G401 (cell line): ENCODE measurements around the gene CXCL14. TPM values are rescaled to one million over a fixed set of nuclear protein-coding genes. Genes with fewer than 3 reads are reported as not detected.

Experiments
- DNase-seq: peaks from one replicate; pipeline ENCODE4 v3.0.0-alpha.2; 2015; ENCODE audit warnings: low spot score
- in situ Hi-C: cut with HindIII; loops from 2 replicates; pipeline ENCODE4 v1.10.0; 2016; ENCODE audit warnings: low sequenced_read_pairs, mixed read lengths
- total RNA-seq: library from RNA; depleted of rRNA; stranded (reverse); fragments of >200 nt; shearing (Covaris generic); gene quantifications from 2 replicates; pipeline ENCODE4 v1.2.3, GENCODE V29; 2014

Gene CXCL14
- total RNA-seq, 1 experiment from 2014 or later: not detected

GRCh38 chr5:135553688-135554462 is 24.9 kb downstream of the CXCL14 start:
- in situ Hi-C loops: loop anchor here (5.0 to 25.0 kb wide), 3 partner anchors 92 to 293 kb away; no protein-coding TSS in a partner anchor
- DNase-seq: peak; percentile 20

DNA sequence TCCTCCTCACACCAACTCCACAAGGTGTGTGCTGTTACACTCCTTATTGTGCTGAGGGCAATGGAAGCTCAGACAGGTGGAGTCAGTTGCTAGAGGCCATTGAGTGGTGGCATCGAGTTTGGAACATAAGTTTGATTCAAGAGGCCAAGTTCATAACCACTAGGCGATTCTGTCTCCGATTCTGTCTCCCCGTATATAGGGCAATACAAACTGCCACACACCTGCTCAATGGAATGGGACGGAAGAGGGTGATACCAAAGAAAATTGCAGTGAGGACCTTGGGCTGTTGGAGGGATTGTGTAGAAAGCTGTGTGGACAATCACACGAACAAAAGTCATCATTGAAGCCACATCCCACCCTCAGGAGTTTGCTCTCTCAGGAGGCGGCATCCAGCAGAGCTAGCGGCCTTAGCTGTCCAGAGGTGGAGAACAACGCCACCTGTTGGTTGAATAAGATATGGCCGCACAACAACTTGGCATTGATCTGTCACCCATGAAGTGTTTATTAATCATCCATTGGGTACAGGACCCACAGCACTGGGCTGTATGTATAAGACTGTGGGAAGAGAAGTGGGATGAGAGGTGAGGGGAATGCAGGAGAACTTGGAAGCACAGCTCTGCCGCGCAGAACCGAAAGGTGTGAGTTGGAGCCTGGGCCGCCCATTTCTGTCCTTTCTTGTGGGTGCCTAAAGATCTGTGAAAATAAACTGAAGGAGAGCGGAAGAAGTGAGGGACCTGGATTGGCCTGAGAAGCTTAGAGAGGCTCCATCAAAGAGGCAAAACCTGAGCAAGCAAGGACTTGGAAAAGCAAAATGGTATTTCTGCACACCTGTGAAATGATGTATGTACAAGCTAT is 27.0 kb downstream of the CXCL14 start:
- peak; percentile 78 for DNase-seq
- in situ Hi-C loops: loop anchor here (5.0 to 25.0 kb wide), 3 partner anchors 90 to 295 kb away; no protein-coding TSS in a partner anchor

DNA sequence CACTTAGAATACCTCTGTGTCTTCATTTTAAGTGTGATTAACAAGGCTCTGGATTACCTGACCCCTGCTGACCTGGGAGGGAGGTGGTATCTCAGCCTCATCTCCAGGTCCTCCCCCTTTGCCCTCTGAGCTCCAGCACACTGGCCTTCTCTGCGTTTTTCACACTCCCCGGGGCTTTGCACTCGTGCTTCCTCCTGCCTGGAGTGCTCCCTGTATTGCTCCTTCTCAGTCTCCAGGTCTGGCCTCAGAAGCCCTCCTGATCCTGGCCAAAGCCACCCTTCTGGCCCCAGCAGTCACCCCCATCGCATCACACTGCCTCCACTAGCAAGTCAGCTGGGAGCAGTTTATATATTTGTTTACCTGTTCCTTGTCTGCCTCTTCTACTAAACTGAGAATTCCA is 29.4 kb downstream of the CXCL14 start:
- in situ Hi-C loops: no loop called here
- DNase-seq: no peak

- in situ Hi-C loops: no loop called here
- no peak for DNase-seq
Measured at GRCh38 chr5:135547590-135548254, 31.1 kb downstream of the CXCL14 start.

DNA sequence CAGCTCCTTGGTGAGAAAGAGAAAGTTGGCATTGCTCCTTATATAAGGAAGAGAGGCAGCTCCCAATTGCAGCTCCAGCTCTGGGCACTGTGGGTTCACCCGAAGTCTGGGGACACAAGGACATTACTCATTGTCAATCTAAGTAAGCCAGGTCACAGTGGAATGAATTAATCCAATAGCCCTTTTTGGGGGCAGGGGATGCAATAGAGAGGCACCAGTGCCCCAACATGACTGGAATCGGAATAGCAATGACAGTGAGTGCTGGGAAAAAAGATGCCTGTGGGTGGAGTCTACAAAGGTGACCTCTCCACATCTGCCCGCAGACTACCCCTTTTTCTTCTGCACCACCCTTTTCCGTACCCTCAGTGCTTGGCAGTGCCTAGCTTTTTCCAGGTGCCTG is 31.9 kb downstream of the CXCL14 start:
- DNase-seq: no peak
- in situ Hi-C loops: no loop called here

- DNase-seq: no peak
- in situ Hi-C loops: no loop called here
Measured at GRCh38 chr5:135546101-135546500, 32.7 kb downstream of the CXCL14 start.

DNA sequence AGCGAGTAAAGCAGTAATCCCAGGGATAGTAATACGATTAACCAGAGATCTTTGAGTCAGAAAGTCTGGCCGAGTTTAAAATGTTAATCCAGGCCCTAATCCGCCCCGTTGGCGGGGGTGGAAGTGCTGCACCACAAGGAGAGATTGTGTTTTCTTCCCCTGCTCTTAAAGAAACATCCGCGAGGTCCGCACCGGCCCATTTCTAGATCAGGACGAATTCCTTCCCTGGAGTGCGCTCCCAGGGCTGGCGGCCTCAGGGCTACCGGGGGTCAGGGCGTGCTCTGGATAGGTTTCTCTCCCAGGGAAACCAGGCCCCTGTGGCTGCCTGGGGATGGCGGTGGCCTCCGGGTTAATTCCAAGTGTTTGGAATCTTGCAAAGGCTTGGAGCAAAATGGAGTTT is 33.7 kb downstream of the CXCL14 start:
- no peak for DNase-seq
- in situ Hi-C loops: no loop called here

DNA sequence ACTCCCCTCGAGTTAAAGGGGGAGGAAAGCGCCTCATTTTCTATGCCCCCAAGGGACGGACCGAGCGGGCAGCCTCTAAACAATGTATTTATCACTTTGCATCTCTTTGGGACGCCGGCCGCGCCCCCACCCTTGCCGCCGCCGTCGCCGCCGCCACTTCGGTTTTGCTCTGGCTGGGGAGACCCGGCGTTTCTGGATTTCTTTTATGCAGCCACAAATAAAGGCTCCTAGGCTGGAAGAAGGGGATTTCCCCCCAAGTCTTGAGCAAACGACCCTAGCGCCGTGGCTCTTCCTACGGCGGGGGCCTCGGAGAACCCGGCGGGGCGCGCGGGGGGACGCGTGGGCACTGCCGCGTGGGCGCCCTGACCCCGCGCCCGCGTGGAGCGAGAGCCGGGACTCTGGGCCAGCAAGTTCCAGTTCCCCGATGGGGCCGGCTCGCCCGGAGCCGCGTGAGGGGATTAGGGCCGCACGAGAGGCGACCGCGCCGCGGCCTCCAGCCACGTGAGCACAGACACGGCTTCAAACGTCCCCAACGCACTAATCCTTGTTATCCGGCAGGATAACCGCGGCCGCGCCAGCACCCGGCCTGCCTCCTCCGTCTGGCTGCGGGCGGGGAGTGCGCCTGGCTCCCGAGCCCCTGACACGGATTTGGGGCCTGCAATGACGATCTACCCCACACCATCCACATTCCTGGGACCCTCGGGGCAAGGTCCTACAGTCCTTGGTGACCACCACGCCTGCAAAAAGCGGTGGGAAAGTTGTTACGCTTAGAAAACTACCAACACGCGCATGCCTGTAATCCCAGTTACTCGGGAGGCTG is 35.1 kb downstream of the CXCL14 start:
- no peak for DNase-seq
- in situ Hi-C loops: no loop called here

DNA sequence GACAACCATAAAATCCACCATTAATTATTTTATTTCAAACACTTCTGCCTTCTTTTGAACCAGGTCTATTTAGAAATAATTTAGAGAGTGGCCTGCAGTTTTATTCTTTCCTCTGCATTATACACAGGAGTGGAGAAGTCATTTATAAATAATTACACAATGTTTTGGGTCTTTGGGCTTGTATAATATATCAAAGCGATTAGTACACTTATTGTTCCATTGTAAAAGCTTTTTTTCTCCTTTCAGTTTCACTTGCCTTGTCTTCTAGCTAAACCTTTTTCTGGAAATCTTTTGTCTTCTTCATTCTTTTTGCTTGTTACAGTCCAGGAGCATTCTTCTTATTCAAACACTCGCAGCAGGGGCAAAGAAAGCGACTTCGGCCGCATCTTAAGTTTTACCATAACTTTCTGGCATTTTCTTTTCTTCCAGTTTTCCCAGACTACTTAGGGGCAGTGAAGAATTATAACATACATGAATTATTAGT is 35.7 kb downstream of the CXCL14 start:
- DNase-seq: no peak
- in situ Hi-C loops: no loop called here

DNA sequence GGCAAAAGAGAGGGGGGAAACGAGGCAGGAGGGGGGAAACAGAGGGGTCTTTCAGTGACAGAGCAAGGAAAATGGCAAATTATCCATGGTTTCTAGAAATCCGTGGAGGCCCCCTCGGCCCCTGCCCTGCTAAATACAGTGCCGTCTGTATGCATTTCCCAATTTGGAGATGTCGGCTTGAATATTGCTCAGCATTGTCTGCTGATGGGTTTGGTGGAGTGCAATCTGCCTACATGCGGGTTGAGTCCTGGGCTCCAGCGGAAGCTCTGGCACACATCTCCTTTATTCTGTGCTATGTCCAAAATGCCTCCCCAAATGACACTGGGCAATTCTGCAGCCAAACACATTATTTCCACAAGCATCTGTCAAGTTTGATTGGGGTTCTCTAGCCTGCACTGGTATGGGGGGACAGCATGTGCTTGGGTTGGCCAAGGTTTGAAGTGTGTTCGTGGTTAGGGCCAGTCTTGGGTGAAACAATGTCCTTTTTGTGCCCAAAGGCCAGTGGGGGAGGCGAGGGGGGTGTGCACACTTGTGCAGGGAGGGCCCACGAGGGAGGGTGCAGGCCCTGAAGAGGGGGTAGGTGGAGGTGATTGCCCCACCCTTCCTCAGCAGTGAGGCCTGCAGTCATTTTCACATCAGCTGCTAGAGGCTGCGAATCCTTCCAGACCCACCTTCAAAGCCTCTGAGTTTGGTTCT is 36.8 kb downstream of the CXCL14 start:
- DNase-seq: no peak
- in situ Hi-C loops: no loop called here

DNA sequence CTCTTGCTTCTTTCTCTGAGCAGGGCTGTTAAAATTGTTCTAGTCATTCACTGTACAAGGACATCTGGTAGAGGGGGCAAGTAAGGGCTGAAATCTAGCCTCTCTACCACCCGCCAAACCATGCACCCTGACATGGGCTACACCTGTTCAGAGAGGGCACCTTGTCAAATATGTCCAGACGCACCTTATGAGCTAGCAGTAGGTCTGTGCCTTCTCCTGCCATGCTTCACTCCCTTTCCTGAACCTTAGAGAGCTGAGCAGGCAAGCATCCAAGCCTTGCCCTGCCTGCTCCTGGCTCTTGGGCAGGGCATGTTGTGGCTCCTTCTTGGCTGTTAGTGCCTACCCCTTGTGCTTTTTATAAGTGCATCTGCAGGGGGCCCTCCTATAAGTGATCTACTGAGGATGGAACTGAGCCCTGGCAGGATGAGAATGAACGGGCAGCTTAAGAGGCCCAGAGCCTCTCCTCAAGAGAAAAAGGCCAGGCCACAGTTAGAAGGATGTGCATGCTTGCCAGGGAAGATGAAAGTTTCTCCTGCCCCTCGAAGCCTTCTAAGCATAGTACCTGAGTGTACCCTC is 39.3 kb downstream of the CXCL14 start:
- DNase-seq: no peak
- in situ Hi-C loops: no loop called here

DNA sequence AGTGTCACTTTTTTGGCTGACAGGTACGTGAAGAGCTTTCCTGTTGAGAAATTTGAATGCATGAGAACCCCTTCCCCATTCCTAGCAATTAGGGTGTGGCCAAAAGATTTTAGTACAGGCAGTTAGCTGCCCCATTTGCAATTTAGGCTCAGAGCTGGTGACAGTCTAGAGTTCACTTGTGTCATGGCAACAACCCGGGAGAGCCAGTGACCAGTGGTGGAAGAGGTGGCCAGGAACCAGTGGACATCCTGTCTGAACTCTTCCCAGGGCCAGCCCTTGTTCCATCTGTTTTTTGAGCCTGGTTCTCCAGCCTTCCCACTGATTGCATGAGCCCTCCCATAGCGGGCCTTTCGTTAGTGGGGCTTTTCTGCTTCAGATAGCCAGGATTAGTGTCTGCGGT is 40.5 kb downstream of the CXCL14 start:
- no peak for DNase-seq
- in situ Hi-C loops: no loop called here

- no peak for DNase-seq
- in situ Hi-C loops: no loop called here
Measured at GRCh38 chr5:135537745-135538144, 41.0 kb downstream of the CXCL14 start.

DNA sequence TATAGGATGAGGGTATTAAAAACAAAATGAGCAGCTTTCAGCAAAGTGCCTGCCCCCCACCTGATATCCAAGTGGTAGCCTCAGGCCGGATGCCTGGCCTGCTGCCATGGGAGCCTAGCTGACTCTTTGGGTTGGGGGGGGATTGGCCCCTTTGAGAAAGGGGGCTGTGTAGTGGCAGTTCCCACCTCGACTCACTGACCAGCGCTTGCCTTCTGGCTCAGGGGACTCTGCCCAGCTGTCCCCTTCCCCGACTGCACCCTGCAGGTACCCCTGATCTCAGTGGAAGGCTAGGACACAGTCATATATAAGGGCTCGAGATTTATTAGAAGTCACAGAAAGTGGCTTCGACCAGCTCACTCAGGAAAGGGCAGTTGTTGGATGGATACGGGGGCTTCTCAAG is 41.5 kb downstream of the CXCL14 start:
- DNase-seq: no peak
- in situ Hi-C loops: no loop called here

DNA sequence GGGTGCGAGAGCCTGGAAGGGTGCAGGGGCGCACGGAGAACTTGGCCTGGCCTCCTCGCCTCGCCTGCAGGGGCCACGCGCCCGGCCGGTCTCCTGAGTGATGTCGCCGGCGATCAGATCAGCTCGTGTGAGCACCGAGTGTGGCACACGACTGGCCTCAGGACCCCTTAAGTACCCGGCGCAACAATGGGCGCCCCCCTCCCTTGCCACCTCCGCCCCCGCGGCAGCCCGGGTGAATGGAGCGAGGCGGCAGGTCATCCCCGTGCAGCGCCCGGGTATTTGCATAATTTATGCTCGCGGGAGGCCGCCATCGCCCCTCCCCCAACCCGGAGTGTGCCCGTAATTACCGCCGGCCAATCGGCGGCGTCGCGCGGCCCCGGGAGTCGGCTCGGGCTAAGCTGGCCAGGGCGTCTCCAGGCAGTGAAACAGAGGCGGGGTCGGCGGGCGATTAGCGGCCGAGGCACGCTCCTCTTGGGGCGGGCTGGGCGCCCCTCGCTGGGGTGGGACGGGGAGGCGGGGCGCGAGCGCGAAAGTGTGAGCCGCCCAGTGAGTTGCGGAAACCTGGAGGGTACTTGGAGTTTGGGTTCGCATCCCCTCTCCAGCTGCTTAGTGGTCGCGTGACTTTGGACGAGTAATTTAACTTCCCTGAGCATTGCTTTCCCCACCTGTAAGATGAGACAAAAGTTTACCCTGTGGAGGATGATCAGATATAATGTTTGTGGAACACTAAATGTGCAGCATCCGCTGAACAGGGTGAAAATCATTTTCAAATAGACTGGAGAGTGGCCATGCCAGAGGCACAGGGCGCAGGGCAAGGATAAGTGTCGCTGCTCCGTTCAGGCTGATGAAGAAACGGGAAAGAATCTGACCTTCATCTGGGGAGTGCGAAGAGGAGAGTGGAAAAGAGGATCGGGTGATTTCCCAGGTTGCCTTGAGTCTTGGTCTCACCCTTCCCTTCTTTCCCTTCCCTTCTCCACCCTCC is 42.7 kb downstream of the CXCL14 start, which contains the start of gene NEUROG1:
Gene NEUROG1, minus strand, starts transcription at position 145 of the 982 bp plus-strand sequence. CDS start 274 bp downstream, outside the sequence.
- DNase-seq: no peak
- in situ Hi-C loops: no loop called here

- DNase-seq: no peak
- in situ Hi-C loops: no loop called here
Measured at GRCh38 chr5:135535420-135535819, 43.4 kb downstream of the CXCL14 start.
